GM21786 (cell line): Measurements from ENCODE around the gene NAMPT.
A peak's percentile ranks its signal among the peaks of the same experiment; 100 is the strongest.

Source experiments
- ATAC-seq: cut with Tn5 transposase; IDR thresholded peaks from one replicate; pipeline ENCODE4 v1.9.1; 2021; ENCODE audit not compliant: unreplicated experiment

NAMPT gene

DNA sequence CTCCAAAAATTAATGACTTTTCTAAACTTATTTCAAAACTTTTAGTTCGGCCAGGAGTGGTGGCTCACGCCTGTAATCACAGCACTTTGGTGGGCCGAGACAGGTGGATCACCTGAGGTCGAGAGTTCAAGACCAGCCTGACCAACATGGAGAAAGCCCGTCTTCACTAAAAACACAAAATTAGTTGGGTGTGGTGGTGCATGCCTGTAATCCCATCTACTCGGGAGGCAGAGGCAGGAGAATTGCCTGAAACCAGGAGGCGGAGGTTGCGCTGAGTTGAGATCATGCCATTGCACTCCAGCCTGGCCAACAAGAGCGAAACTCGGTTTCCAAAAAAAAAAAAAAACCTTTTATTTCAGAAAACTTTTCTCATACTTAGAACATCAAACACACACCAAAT, 8.3 kb downstream of the NAMPT start:
- ATAC-seq = no peak

DNA sequence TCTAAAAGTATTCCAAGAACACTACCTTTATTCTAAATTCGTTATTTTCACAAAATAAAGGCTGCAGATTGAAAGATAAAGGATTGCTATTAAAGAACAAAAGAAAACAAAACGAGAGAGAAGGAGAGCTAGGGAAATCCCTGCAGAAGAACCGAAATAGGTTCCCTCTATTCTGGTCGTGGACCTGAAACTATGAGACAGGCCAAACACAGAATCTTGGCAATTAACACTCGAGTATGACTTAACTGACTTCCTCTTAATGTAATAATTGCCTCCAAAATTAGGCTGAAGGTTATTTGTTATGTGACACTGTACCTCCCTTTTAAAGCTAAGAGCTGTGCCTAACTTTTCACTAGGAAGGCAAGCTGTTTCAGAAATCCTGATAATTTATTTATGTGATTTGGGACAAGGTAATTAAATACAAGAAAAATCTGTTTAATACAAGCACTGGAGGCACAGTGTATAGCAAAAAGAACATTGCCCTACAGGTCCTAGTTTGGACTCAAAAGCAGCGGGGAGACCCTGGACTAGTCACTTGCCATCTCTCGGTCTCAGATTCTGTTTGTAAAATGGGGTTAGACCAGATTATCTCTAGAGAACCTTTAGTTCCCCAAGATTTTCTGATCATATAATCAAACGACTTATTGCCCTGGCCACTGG, 11.6 kb downstream of the NAMPT start:
- peak; percentile 72 for ATAC-seq

DNA sequence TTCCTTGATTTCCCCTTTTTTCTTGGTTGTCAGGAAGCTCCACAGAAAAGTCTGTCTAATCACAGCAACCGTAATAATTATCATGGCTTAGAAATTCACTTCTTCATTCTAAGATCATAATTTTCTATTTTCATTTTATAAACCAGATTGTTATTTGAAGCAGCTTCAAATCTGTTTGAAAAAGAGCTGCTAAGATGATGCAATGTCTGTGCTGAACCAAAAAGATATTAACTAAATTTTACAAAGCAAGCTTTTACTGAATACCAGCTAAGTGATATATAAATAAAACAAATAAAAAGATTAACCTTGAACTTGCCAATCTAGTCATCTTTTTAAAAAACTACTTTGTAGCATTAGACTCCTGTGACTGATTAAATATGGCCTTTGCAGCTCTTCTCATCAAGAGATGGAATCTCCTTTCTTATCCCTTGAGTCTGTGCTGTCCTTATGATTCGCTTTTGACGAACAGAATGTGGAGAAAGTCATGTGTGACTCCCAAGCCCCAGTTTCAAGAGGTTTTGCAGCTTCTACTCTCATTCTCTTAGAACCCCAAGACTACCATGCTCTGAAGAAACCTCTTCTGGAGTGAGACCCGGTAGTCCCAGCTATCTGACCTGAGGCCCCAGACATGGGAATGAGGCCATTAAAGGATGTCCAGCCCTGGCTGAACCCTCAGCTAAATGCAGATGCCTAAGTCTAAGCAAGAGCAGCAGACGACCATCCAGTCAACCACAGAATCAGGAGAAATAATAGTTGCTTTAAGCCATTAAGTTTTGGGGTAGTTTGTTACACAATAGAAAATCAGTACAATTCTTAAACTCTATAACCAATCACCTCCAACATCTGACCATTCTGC, 14.4 kb downstream of the NAMPT start:
- no peak for ATAC-seq

DNA sequence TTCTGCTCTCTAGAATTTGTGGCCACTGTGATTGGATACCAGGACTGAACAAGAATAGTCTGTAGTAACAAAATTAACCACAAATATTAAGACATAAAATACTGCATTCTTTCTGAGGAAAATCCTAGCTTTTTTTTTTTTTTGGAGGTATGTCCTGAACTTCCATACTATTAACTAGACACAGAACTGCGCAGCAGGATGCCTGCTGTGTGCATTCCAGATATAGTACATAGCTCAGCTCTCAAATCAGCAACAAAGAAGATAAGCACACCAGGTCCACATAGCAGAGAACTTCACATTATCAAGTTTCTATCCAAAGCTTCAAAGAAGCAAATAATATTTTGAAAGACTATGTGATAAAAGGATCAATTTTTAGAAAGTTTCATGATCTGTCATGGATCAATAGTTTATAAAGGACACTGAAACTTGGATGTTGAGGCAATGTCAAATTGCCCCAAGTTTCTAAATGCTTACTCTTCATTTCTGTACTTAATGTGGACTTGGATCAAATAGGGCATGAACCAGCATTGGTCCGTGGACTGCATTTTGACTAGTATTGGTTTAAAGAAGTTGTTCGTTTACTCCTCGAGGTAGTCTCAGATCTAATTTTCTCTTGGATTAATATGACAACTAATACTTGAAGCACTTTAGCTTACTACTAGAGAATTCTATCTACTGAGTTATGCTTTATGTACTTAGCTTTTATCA, 15.4 kb downstream of the NAMPT start:
- no peak for ATAC-seq

- ATAC-seq = no peak
These were observed 19.6 kb downstream of the NAMPT start for GRCh38 chr7:106265133-106265532.

DNA sequence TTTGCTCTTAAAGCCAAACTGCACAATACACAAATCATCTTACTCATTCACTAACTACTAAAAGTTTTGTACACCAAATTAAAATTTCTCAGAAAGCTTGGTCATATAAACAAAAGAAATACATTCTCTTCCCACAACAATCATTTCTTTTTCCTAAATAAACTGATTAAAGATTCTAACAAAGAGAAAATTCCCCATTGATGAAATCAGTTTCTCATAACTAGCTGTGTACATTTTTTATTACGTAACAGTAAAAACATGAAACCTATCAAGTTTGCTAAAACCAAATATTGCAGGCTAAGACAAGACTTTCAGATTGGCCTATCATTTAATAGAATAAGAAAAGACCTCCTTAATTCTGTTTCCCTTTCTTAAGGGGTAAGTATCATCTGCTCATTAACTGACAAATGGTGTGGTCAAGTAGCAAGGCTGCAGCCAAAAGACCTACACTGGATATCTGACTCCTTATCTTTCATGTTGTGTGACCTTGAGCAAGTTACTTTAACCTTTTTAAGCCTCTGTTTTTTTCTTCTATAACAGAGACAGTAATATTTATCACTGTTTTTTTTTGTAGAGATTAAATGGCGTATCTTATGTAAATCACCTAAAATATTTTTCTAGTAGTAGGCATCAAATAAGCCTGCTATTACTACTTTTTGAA, 22.4 kb downstream of the NAMPT start:
- no peak for ATAC-seq

DNA sequence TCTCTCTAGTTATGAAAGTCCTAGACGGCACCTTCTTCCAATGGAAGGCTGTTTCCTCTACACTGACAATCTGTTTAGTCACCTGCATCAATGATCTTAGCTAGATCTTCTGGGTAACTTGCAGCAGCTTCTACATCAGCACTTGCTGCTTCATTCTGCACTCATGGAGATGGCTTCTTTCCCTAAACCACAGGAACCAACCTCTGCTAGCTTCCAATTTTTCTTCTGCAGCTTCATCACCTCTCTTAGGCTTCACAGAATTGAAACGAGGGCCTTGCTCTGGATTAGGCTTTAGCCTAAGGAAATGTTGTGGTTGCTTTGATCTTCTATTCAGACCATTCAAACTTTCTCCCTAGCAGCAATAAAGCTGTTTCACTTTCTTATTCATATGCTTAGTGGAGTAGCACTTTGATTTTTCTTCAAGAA, 24.6 kb downstream of the NAMPT start:
- peak; percentile 44 for ATAC-seq

- no peak for ATAC-seq
These were observed 26.0 kb downstream of the NAMPT start for GRCh38 chr7:106258789-106259188.

DNA sequence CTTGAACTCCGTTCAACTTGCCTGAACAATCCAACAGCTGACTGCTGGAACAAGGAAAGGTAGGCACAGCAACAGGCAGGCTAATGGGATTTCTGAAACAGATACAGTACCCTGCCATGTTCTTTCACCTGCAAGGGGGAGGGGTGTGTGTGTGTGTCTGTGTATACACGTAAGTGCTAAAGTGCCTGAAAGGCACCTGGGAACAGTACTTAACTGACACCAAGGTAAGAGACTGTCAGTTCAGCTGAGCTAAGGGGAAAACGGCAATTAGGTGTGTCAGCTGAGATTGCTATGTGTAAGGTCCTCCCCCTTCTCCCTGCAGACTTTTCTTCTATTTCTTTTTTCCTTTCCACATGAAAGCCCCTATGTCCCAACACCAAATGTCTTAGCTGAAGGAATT, 27.0 kb downstream of the NAMPT start:
- ATAC-seq = no peak

GRCh38 chr7:106256144-106256543, 28.6 kb downstream of the NAMPT start:
- ATAC-seq = no peak

DNA sequence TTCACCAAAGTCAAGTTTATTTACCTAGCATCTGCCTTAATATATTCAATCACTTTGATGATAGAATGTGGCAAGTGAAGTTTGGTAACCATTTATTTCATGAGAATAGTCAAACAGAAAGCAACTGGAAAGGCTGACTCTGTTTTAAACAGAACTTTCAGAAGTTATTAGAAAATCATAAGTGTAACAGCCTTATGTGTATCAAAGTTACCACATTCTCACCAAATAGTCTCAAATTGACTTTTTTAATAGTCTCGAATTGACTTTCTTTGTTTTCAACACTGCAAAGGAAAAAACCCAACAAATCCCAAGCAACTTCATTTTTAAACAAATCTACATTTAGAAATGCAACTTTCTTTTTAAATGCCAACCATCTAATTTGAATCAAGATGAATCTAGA, 29.5 kb downstream of the NAMPT start:
- no peak for ATAC-seq

DNA sequence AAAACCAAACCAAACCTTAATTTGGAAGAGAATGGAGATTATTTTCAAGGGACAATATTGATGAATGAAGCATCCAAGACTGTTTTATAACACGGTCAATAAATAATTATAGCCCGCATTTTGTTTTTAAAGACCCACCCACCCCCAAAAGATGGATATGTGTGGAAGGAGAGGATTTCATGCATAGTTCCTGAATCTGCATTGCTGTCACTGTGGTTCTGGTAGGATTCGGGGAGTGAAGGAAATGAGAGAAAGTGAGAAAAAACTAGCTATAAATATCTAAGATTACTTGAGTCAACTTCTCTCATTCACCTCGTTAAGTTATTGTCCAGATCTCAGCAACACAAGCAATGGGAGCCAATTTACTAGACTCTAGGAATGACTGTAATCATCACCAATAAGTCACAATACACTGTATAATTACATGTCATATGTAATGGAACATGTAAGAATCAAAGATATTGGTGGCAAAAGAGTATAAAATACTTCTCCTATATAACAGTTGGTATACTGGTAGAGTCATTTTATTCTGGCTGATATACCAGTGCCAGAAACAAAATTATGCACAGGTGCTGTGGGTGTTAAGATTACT, 30.2 kb downstream of the NAMPT start:
- ATAC-seq = no peak

GRCh38 chr7:106252568-106252967, 32.2 kb downstream of the NAMPT start:
- ATAC-seq = no peak

GRCh38 chr7:106249488-106249887, 35.3 kb downstream of the NAMPT start:
- no peak for ATAC-seq

- no peak for ATAC-seq
These were observed 36.2 kb downstream of the NAMPT start for GRCh38 chr7:106248600-106248999.

DNA sequence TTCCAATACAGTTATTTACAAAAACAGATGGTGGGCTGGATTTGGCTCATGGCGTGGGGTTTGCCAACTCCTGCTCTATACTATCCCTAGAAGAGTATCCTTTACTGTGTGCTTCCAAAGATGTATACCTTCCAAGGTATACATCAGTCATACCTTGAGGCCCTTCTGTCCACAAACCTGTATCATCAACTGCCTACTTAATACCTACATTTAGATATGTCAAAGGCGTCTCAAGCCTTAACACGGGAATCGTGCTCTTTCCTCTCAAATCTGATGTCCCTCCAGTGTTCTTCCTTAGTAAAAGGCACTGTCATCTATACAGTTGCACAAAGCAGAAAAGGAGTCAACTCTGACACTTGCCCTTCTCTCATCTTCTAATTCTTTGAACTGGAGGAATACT, 36.9 kb downstream of the NAMPT start:
- ATAC-seq = no peak

DNA sequence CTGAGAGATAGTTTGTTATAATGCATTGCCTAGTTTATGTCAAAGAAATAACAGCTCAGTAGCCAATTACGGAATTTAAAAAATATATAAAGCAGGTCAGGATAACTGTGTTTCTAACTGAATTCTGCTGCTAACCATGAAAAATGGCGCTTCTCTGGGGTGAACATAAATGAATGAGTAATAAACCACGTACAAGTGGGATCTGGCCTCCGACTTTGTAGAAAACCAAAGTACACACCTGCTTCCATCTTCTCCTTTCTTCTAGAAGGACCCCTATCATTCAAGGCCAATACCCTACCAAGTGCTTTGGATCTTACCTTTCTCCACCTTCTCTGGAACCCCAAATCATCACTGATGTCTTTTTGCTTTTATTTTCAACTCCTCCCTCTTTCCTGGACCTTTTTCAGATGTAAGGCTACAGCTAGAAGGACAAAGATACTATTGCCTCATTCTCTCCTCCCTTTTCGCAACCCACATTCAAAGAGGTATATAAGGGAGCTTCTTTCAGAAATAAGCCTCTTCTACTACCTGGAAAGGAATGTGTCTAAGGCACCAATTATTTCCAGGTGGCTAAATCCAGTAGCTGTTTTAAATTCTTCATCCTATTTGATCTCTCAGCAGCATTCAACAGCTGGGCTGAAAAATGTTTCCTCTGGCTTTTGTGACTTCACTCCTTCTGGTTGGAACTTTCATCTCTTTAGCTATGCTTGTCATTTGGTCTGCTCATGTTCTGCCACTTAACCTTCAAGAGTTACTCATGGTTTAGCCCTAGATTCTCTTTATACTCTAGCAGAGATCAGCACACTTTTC, 37.7 kb downstream of the NAMPT start:
- ATAC-seq = no peak

DNA sequence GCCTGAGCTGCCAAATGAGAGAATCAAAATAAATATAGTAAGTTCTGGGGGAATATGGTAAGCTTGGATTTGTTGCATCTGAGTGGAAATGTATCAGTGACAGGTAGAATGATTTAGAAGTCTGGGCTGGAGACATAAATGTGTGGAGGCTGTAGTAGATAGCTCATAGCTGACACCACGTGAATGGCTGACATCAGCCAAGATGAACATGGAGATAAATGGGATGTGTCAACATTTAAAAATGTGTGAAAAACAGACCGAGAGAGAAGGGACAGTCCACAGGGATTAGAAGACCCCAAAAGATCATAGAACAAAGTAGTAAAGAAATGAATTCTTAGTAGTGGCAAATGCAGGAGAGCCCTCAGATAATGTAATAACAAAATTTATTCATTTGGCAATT, 40.9 kb downstream of the NAMPT start:
- ATAC-seq = no peak

- no peak for ATAC-seq
These were observed 45.4 kb downstream of the NAMPT start for GRCh38 chr7:106239406-106239805.

DNA sequence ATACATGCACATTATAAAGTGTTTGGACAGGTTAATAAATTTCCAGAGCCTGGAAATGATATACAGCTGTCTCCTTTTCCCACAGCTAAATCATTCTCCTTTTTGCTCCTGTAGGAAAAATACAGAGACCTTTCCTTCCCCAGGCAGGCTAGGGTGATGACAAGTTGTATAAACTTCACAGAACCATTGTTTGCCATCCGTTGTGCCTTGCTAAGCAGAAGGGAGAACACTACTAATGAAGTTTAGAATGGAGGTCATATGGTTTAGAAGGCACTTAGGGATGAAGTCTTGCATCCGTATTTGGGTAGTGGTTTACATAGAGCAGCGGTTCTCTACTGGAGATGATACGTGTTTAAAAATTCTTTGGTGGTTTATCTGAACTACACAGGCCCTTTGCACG, 46.0 kb downstream of the NAMPT start:
- ATAC-seq = no peak
